Epithelial cell of prostate (primary cell): ENCODE results near the gene ATL1.
A peak's percentile ranks its signal among the peaks of the same experiment; 100 is the strongest.
"Not testable (repeated sequence)": the region's sequence is repeated elsewhere in the genome, so short reads cannot be mapped to it uniquely, and the experiment has no call there.

Experiments used
- DNase-seq: peaks from one replicate; pipeline ENCODE4 v3.0.0-alpha.2; 2011; ENCODE audit warnings: low read depth, low spot score
- H3K27ac ChIP-seq: fragments of 450-650 bp; 2 replicates; pipeline ENCODE4 v1.5.1; 2017; ENCODE audit warnings: mild to moderate bottlenecking

The ATL1 gene

DNA sequence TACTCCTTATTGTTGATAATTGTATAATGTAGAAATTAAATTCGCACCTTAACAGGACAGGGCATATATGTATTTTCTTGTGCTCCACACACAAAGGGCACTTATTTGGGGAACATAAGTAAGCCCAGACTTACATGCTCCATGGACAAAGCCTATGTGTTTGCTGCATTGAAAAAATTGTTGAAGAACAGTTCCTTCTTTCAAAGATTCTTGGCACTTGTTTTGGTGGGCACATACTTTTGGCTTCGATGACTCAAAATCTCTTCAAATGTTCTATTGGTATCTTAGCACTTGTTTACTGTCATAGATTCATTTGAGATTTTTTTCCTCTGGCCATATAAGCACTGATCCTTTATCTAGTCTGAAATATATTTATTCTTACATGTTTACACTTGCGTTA is 26.1 kb upstream of the ATL1 start:
- no peak for DNase-seq
- no peak overlapping the region for H3K27ac ChIP-seq

DNA sequence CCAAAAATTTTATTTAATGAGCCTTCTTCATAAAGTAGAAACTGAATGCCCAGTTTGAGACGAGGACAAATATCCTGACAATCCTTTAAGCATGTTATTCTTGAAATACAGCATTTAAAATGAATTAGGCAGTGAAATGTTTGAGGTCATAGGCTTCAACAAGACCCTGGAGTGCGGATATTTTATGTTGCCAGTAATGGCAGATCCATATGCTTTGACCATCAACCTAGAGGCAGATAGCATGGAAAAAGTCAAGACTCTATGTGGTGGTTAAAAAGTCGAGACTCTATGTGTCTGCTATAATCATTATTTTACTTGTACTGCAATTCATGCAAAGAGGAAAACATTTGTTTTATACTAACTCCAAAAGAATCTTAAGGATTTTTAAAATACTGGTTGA is 25.5 kb upstream of the ATL1 start:
- DNase-seq = no peak
- no peak overlapping the region for H3K27ac ChIP-seq

DNA sequence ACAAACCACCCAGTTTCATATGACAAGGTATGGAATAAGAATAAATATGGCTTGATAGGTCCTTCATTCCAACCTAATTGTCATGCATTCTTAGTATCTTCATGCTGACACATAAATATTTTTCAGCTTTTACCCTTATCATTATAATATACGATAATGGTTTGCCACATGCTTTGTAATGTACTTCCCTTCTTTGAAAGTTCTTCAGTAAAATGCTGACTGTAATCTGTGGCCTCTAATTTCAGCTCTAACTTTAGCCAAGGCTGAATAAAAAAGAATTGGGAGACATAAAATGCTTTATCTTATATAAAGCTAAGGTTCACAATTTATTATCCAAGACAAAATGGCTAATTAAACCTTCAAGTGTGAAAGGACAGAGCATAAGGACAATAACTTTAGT is 24.9 kb upstream of the ATL1 start:
- no peak for DNase-seq

DNA sequence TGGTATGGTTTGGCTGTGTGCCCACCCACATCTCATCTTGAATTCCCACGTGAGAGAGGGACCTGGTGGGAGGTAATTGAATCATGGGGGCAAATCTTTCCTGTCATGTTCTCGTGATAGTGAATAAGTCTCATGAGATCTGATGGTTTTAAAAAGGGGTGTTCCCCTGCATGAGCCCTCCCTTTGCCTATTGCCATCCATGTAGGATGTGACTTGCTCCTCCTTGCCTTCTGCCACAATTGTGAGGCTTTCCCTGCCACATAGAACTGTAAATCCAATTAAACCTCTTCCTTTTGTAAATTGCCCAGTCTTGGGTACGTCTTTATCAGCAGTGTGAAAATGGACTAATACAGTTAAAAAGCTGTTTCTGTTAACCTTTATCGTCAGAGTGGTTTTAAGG is 21.9 kb upstream of the ATL1 start:
- not testable (repeated sequence) for DNase-seq, H3K27ac ChIP-seq

More for the DNA sequence above, 24.9 kb upstream of the ATL1 start:
- H3K27ac ChIP-seq = no peak overlapping the region

DNA sequence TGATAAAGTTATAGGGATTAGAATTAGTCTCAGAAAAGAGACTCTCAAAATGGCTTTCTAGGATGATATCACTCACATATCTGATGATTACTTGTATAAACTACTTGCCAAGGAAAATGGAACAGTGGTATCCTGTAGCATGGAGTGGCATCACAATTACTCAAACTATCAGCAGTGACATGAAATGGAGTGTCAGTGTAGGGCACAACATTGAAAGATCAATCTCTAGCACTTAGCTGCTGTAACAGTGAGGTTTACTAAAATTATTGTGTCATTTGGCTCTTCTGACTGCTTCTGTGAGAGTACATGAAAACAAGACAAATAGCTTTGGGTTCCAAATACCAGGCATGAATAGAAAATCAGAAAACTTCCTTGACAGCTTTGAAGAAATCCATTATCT is 20.9 kb upstream of the ATL1 start:
- no peak for DNase-seq
- no peak overlapping the region for H3K27ac ChIP-seq

DNA sequence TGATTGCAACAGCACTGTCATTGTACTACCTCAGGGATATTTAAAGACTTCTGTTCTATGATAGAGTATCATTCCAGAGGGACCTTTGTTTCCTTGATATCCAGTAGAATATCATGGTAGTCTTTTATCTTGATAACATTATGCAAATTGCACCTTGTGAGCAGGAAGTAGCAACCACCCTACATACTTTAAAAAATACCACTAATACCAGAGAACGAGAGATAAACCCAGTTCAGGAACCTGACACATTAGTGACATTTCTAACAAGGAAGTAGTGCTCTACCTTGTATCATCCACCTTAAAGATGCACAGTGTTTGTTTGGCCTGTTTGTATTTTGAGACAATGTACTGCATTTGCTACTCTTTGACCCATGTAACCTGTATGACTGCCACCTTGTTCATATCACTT is 18.8 kb upstream of the ATL1 start:
- DNase-seq = no peak
- no peak overlapping the region for H3K27ac ChIP-seq

DNA sequence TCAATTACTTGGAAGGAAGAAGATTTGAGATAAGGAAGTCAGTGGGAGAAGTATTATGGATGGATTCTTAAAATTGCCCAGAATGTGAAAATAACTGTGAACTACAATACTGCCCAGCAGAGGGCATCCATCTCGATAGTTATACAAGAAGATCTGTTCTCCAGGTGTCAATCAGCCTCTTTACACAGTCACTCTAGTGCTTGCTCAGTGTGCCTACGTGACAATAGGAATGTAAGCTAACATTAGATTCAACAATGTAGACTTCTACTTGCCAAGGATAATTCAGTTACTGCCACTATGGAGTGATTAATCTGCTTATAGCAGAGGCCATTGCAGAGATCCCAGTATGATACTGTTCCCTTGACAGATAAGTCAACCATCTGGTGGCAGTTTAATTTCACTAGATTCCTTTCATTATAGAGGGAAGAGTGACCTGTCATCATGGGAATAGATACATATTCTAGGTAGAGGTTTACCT is 17.0 kb upstream of the ATL1 start:
- H3K27ac ChIP-seq = no peak overlapping the region
- no peak for DNase-seq

DNA sequence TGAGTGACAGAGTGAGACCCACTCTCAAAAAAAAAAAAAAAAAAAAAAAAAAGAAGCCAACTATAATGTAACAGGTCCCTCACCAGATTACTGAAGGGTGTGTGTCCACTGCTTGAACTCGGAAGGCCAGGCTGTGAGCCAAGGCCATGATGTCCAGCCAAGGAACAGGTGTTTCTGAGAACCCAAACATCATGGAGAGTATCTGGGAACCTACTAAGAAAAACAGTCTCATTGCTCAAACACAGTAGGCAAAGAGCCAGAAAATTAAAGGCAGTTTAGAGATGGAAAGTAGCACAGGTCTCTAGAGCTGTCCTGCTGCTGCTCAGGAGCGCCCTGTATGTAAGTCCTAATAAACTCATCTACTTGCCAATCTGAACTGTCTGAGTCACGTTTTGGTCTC is 15.0 kb upstream of the ATL1 start:
- no peak overlapping the region for H3K27ac ChIP-seq
- no peak for DNase-seq

DNA sequence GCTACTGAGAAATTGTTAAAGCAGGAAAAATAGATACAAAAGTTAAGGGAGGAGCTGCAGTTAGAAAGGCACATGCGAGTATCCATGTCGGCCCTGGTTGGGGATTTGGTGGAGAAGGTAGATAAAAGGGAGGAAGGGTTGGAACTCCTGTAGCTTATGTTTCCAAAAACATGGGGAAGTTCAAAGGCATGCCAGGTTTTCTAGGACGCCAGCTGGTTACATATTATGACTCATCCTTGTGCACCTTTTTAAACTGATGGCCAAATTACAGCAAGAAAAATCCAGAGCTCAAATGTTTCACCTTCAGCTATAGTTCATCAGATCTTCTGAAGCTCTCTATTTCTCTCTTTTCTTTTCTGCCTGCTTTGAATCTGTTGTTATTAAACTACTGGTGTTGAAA is 14.3 kb upstream of the ATL1 start:
- H3K27ac ChIP-seq = no peak overlapping the region
- no peak for DNase-seq

DNA sequence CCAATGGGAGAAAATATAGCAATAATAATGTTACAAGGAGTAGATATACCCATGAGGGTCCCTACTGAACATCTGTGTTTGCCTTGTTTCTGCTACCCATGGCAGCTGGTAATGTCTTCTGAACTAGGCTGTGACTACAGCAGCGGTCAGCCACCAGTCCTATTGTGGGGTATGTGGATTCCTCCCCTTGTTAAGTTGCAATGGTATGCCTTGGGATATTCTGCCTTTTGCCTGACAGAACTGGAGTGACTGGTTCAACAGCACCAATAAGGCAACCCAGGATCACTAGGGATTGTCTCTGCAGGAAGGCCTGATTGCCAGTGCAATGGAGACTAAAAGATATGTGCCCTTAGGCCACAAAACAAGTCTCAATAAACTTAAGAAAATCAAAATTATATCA is 9.7 kb upstream of the ATL1 start:
- H3K27ac ChIP-seq = no peak overlapping the region
- no peak for DNase-seq

DNA sequence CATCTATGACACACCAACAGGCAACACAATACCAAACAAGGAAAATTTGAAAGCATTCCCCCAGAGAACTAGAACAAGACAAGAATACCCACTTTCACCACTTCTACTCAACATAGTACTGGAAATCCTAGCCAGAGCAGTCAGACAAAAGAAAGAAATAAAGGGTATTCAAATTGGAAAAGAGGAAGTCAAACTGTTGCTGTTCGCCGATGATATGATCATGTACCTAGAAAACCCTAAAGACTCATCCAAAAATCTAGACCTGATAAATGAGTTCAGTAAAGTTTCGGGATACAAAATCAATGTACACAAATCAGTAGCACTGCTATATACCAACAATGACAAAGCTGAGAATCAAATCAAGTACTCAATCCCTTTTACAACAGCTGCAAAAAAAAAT is 8.1 kb upstream of the ATL1 start:
- no peak overlapping the region for H3K27ac ChIP-seq
- no peak for DNase-seq

DNA sequence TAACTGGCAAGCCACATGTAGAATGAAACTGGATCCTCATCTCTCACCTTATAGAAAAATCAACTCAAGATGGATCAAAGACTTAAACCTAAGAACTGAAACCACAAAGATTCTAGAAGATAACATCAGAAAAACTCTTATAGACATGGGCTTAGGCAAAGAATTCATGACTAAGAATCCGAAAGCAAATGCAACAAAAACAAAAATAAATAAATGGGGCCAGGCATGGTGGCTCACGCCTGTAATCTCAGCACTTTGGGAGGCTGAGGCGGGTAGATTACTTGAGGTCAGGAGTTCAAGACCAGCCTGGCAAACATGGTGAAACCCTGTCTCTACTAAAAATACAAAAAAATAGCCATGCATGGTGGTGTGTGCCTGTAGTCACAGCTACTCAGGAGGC is 7.1 kb upstream of the ATL1 start:
- H3K27ac ChIP-seq, DNase-seq: not testable (repeated sequence)

DNA sequence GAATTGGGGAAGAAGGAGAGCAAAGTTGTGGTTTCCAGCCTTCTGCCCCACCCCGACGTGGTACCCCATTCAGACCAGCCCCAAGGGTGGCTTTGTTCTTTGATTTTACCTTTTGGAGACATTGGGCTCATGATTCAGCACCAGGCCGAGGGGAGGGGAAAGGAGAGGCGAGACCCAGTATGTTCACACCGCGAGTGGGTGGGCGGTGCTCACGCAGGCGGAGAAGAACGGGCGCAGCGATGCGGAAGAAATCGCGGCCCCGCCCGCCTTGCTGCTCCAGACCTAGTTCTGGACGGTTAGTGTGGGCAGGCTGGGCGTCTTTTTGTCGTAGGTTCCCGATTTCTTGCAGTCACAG is 963 bp downstream of the ATL1 start:
- DNase-seq = no peak
- peak overlapping the region; percentile 67 for H3K27ac ChIP-seq

DNA sequence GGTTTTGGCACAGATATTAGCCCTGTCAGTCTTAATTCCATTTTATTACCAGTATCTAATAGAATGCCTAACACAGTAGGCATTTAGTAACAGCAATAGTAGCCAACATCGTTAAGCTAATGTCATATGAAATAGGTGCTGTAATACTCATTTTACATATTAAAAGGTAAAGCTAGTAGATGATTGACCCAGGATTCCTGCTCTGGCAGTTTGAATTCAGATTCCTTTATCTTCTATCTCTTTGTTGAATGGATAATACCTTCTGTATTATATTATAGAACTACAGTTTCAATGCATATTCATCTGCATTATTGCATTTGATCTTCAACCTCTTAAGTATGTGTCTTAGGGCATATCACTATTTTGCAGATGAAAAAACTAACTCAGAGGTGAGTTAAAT is 2.9 kb downstream of the ATL1 start:
- no peak for DNase-seq
- no peak overlapping the region for H3K27ac ChIP-seq

DNA sequence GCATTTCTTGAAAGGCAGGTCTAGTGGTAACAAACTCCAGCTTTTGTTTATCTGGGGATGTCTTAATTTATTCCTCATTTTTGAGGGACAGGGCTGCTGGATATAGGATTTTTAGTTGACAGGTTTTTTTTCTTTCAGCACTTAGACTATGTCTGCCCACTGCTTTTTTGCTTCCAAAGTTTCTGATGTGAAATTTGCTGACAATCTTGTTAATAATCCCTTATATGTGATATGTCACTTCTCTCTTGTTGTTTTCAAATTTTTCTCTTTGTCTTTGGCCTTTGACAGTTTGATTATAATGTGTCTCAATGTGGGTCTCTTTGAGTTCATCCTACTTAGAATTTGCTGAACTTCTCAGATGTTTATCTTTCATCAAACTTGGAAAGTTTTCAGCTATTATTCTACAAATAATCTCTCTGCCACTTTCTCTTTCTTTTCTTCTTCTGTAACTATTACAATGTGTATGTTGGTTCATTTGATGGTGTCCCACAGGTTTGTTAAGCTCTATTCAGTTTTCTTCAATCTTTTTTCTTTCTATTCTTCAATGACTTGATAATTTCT is 9.8 kb downstream of the ATL1 start:
- DNase-seq = no peak
- no peak overlapping the region for H3K27ac ChIP-seq

DNA sequence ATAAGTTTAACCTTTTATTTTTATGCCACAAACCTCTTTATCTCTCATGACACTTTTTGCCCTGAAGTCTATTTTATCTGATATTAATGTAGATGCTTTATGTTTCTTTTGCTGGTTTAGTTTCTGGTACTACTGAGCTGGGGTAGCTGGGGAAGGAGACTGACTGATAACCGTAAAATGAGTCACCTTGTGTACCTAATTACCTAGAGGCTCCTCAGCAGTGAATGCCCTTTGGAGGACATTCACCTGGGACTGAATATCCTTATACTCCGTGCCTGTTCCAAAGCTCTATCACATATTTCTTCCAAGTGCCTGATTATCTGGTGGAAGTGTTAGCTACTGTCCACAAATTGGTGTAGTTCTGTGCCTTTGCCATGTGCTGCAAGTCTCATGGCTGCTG is 13.9 kb downstream of the ATL1 start:
- DNase-seq = no peak
- H3K27ac ChIP-seq = no peak overlapping the region

DNA sequence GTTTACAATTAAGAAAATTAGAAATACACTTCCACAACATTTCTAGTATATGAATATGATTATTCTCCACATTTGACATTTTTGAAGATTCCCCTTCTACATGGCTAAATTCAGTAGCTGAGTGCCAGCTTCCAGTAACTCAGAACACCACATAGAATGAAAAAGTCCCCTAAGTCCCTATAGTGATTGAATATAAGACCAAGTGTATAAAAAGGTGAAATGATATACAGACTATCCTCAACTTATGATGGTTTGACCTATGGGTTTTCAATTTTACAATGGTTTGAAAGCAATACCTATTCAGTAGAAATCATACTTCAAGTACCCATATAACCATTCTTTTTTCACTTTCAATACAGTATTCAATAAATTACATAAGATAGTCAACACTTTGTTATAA is 15.8 kb downstream of the ATL1 start:
- no peak for DNase-seq
- H3K27ac ChIP-seq = no peak overlapping the region

DNA sequence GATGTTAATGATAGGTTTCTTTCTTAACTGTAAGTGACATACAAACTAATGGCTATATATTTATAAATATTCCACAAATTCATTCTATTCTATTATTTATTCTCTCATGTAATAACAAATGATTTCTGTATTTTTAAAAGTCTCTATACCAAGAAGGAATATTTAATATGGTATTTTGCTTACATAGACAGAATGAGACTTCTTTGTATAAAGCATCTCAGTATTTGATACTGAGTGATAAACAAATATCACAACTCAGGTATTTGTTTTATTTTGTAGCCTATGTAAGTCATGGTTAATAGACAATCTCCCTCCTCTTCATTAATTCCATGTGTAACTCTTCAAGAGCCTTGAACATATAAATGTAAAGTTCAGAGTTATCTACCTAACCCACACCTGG is 18.0 kb downstream of the ATL1 start:
- H3K27ac ChIP-seq = no peak overlapping the region
- DNase-seq = no peak

DNA sequence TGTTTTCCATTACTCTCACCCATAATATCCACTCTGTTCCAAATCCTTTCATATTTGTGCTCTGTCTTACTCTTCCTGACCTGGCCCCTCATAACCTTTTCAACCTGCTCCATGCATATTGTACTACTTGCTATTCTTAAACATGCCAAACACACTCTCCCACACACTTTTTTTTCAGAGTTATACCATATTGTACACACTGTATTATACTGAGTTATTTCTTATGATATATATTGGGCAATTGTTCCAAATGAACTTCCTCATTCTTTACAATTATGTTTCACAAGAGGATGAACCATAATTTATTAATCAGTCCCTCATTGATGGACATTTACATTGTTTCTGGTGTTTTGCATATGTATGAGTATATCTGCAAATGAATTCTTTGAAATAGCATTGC is 18.5 kb downstream of the ATL1 start:
- H3K27ac ChIP-seq = no peak overlapping the region
- DNase-seq = no peak

DNA sequence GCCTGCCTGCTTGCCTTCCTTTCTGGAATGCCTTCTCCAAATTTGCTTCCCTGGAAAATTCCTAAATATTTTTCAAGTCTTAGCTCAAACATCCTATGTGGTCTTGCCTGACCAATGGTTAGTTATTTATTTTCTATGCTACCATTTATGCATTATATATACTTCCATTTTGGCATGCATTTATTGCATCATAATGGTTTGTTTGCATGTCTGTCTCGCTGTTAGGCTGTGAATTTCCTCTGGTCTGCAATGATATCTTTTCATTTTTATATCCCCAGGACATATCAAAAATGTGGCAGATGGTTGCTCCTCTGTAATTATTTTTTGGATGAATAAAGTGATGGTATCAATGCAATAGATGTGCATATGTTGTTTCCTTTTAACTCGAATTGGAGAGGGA is 30.5 kb downstream of the ATL1 start:
- no peak for DNase-seq
- H3K27ac ChIP-seq = no peak overlapping the region

DNA sequence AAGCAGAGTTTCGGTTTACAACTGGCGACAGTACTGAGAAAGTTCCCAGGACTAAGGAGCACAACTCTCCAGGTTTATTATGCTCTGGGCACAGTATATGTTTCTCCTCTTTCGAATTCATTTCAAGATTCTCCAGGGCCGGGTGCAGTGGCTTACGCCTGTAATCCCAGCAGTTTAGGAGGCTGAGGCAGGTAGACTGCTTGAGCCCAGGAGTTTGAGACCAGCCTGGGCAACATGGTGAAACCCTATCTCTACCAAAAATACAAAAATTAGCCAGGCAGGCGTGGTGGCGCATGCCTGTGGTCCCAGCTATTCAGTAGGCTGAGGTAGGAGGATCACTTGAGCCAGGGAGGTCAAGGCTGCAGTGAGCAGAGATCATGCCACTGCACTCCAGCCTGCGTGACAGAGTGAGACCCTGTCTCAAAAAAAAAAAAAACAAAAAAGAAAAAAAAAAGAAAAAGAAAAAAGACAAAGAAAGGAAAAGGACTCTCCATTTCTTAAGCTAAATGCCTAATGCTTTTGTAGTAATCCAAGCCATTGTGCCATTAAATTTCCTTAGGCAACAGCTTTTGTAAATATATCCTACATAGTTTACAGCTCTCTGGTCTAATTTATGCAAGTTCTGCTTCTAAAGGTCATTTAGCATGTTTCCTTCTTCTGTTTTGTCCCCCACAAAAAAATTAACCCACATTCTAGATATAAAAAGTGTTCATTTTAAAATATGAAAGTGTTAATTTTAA is 34.8 kb downstream of the ATL1 start:
- DNase-seq = no peak
- no peak overlapping the region for H3K27ac ChIP-seq

DNA sequence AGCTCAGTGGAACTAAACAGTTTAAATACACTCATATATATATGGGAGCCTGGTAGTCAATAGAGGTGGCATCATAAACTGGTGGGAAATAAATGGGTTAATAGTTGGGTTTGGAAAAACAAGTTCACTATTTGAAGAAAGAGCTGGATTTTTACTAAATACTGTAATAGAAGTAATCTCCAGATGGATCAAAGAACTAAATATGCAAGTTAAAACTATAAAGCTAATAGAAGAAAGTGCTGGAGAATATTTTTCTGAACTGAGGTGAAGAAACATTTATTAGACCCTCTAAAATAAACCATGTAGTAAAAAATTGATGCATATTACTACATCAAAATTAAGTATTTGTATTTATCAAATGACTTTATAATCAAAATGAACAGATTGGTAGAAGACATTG is 38.8 kb downstream of the ATL1 start:
- DNase-seq = no peak
- H3K27ac ChIP-seq = no peak overlapping the region
